HCT116 (cell line): ENCODE results near the gene CCDC61. TPM values are rescaled to one million over a fixed set of nuclear protein-coding genes. Genes with fewer than 3 reads are reported as not detected.

Source experiments
- ATAC-seq: fragments of 200-7000 bp; cut with Tn5 transposase; 2 replicates; pipeline ENCODE4 v1.9.1; 2020; ENCODE audit warnings: mild to moderate bottlenecking, moderate library complexity
- BruUV-seq: library from RNA; stranded (reverse); fragments of 400-500 nt; replicated peaks from 2 replicates; lab custom pipeline; 2021; lab: Mats Ljungman, UMichigan
- CTCF ChIA-PET: fragments of 300-600 bp; sonication (Branson Sonifier 250); formaldehyde crosslinking; loops from one replicate; lab custom pipeline; 2021; ENCODE audit warnings: antibody characterized with exemption; lab: Charles Lee
- POLR2A ChIA-PET: fragments of 300-600, 350-600 bp; sonication (Branson Sonifier 250); formaldehyde crosslinking; loops from one replicate; lab custom pipeline; 2021; ENCODE audit warnings: antibody characterized with exemption; lab: Charles Lee
- RAD21 ChIA-PET, 2 experiments: fragments of 300-600 bp; sonication (Branson Sonifier 250); formaldehyde crosslinking; loops; one replicate each; lab custom pipeline; 2023; ENCODE audit warnings: low total read pairs in 2 of 2; ENCODE audit not compliant: uncharacterized antibody in 2 of 2, unreplicated experiment in 2 of 2, low non-redundant PET in 1 of 2; lab: Charles Lee
- DNase-seq: peaks from one replicate; pipeline ENCODE4 v3.0.0-alpha.2; 2010; ENCODE audit warnings: low read depth, low spot score
- H2AFZ ChIP-seq: fragments of 200-600 bp; shearing (Covaris generic), sonication (generic); 2 replicates; pipeline ENCODE4 v1.6.1; 2017; ENCODE audit warnings: low read depth, mixed run types, mixed read lengths, antibody characterized with exemption, low read length; ENCODE audit not compliant: poor library complexity, severe bottlenecking
- H3K27ac ChIP-seq: 2 replicates; pipeline ENCODE4 v1.5.1; 2012; ENCODE audit warnings: low read depth, low read length
- H3K27me3 ChIP-seq: fragments of 200-600 bp; sonication (generic); 2 replicates; pipeline ENCODE4 v1.6.1; 2016; ENCODE audit warnings: mixed run types, low read length, mixed read lengths; ENCODE audit not compliant: insufficient read depth
- H3K36me3 ChIP-seq, 2 experiments: fragments of 200-500 bp in 1 of 2; fragments of 200-600 bp in 1 of 2; sonication (Bioruptor generic) in 1 of 2; sonication (generic) in 1 of 2; 2 replicates each; pipeline versions ENCODE4 v1.5.1 to v1.6.1; 2014 to 2016; ENCODE audit warnings: low read length in 2 of 2, inconsistent platforms in 1 of 2, mixed read lengths in 1 of 2, mixed run types in 1 of 2; ENCODE audit not compliant: insufficient read depth in 2 of 2, control insufficient read depth in 1 of 2
- H3K4me1 ChIP-seq, 2 experiments: fragments of 200-600 bp in 1 of 2; sonication (generic) in 1 of 2; 2 replicates each; pipeline versions ENCODE4 v1.5.1 to v1.6.1; 2012 to 2017; ENCODE audit warnings: low read length in 2 of 2, inconsistent platforms in 1 of 2, mild to moderate bottlenecking in 1 of 2, mixed read lengths in 1 of 2, mixed run types in 1 of 2, moderate library complexity in 1 of 2; ENCODE audit not compliant: insufficient read depth in 2 of 2, control insufficient read depth in 1 of 2
- H3K4me2 ChIP-seq: fragments of 200-600 bp; sonication (generic); 2 replicates; pipeline ENCODE4 v1.6.1; 2017; ENCODE audit warnings: mixed run types, low read length, mixed read lengths
- H3K4me3 ChIP-seq, 2 experiments: fragments of 200-600 bp in 1 of 2; sonication (generic) in 1 of 2; replicated peaks in 1 of 2; 2 replicates each; pipeline ENCODE4 v1.5.1; 2011 to 2016; ENCODE audit warnings: low read length in 2 of 2, control low read depth in 1 of 2, low read depth in 1 of 2, mild to moderate bottlenecking in 1 of 2, mixed read lengths in 1 of 2, mixed run types in 1 of 2
- H3K79me2 ChIP-seq: fragments of 200-600 bp; sonication (generic); 2 replicates; pipeline ENCODE4 v1.6.1; 2017; ENCODE audit warnings: mild to moderate bottlenecking, mixed run types, low read length, moderate library complexity, mixed read lengths; ENCODE audit not compliant: insufficient read depth
- H3K9ac ChIP-seq: fragments of 200-600 bp; sonication (generic); 2 replicates; pipeline ENCODE4 v1.6.1; 2016; ENCODE audit warnings: low read length, mixed read lengths
- H3K9me2 ChIP-seq: fragments of 200-600 bp; sonication (generic), shearing (Covaris generic); 2 replicates; pipeline ENCODE4 v1.6.1; 2017; ENCODE audit warnings: mixed run types, mild to moderate bottlenecking, moderate library complexity; ENCODE audit not compliant: insufficient read depth
- H3K9me3 ChIP-seq, 2 experiments: fragments of 200-500 bp in 1 of 2; fragments of 200-600 bp in 1 of 2; sonication (Bioruptor generic) in 1 of 2; sonication (generic) in 1 of 2; 2 replicates each; pipeline ENCODE4 v1.6.1; 2014 to 2017; ENCODE audit warnings: low read length in 2 of 2, mixed read lengths in 2 of 2, inconsistent platforms in 1 of 2, low read depth in 1 of 2, mild to moderate bottlenecking in 1 of 2, mixed run types in 1 of 2, moderate library complexity in 1 of 2; ENCODE audit not compliant: control insufficient read depth in 1 of 2, insufficient read depth in 1 of 2
- H4K20me1 ChIP-seq: fragments of 200-600 bp; sonication (generic), shearing (Covaris generic); 2 replicates; pipeline ENCODE4 v1.6.1; 2017; ENCODE audit warnings: mixed run types, mild to moderate bottlenecking, moderate library complexity; ENCODE audit not compliant: insufficient read depth
- CEBPB ChIP-seq: IDR thresholded peaks from 2 replicates; pipeline ENCODE4 v1.6.1; 2012; ENCODE audit warnings: low read depth
- CTCF ChIP-seq, 3 experiments: fragments of 200-600 bp in 1 of 3; sonication (generic) in 1 of 3; IDR thresholded peaks in 2 of 3; conservative IDR thresholded peaks in 1 of 3; 2 replicates each; pipeline ENCODE4 v1.5.1; 2012 to 2017; ENCODE audit warnings: low read depth in 2 of 3, low read length in 2 of 3, antibody characterized with exemption in 1 of 3, borderline replicate concordance in 1 of 3, control low read depth in 1 of 3, mild to moderate bottlenecking in 1 of 3, mixed read lengths in 1 of 3, mixed run types in 1 of 3, moderate library complexity in 1 of 3; ENCODE audit not compliant: insufficient read depth in 1 of 3
- EGR1 ChIP-seq: IDR thresholded peaks from 2 replicates; pipeline ENCODE4 v1.6.1; 2012; ENCODE audit warnings: low read depth
- ELF1 ChIP-seq: IDR thresholded peaks from 2 replicates; pipeline ENCODE4 v1.6.1; 2012; ENCODE audit warnings: low read depth, borderline replicate concordance
- EZH2phosphoT487 ChIP-seq: fragments of 200-600 bp; IDR thresholded peaks from 2 replicates; pipeline ENCODE4 v1.6.1; 2018; ENCODE audit warnings: antibody characterized with exemption, borderline replicate concordance
- FOSL1 ChIP-seq: IDR thresholded peaks from 2 replicates; pipeline ENCODE4 v1.6.1; 2012; ENCODE audit warnings: low read depth
- POLR2A ChIP-seq: IDR thresholded peaks from 2 replicates; pipeline ENCODE4 v1.7.0; 2011; ENCODE audit warnings: borderline replicate concordance; ENCODE audit not compliant: insufficient read depth, insufficient read length; ENCODE audit errors: extremely low read depth
- POLR2AphosphoS5 ChIP-seq: IDR thresholded peaks from 2 replicates; pipeline ENCODE4 v1.6.1; 2011; ENCODE audit warnings: mild to moderate bottlenecking, low read depth, low read length, moderate library complexity
- RAD21 ChIP-seq: IDR thresholded peaks from 2 replicates; pipeline ENCODE4 v1.6.1; 2012; ENCODE audit warnings: low read depth, mild to moderate bottlenecking
- SIN3A ChIP-seq: IDR thresholded peaks from 2 replicates; pipeline ENCODE4 v1.6.1; 2012; ENCODE audit warnings: low read depth
- SP1 ChIP-seq: IDR thresholded peaks from 2 replicates; pipeline ENCODE4 v1.6.1; 2012; ENCODE audit warnings: low read depth
- SRF ChIP-seq: IDR thresholded peaks from 2 replicates; pipeline ENCODE4 v1.6.1; 2012; ENCODE audit warnings: low read depth
- YY1 ChIP-seq: IDR thresholded peaks from 2 replicates; pipeline ENCODE4 v1.6.1; 2011; ENCODE audit warnings: low read length, low read depth, moderate library complexity, mild to moderate bottlenecking; ENCODE audit not compliant: insufficient replicate concordance; ENCODE audit errors: extremely low read depth
- ZBTB33 ChIP-seq: IDR thresholded peaks from 2 replicates; pipeline ENCODE4 v1.6.1; 2011; ENCODE audit warnings: mild to moderate bottlenecking, low read length, moderate library complexity; ENCODE audit not compliant: insufficient replicate concordance; ENCODE audit errors: extremely low read depth
- ZFX ChIP-seq: fragments of 450-650 bp; IDR thresholded peaks from 2 replicates; pipeline ENCODE4 v1.6.1; 2017
- ZNF274 ChIP-seq: fragments of 200-500 bp; sonication (Bioruptor generic); IDR thresholded peaks from 2 replicates; pipeline ENCODE4 v1.6.1; 2014; ENCODE audit warnings: mild to moderate bottlenecking, low read depth, low read length, inconsistent platforms
- intact Hi-C: fragments of 100-400 bp; cut with micrococcal nuclease; formaldehyde crosslinking; loops from 2 replicates; pipeline ENCODE4 v1.10.0; 2022
- total RNA-seq: library from RNA; stranded (reverse); gene quantifications from one replicate; pipeline ENCODE4 v1.2.1, GENCODE V29; 2021; ENCODE audit not compliant: unreplicated experiment
- TF ChIP-seq, protein P1 (sequence below): IDR thresholded peaks from 2 replicates; pipeline ENCODE4 v1.6.1; 2012
- TF ChIP-seq, protein P2 (sequence below): IDR thresholded peaks from 2 replicates; pipeline ENCODE4 v1.6.1; 2012
- TF ChIP-seq, protein P3 (sequence below): IDR thresholded peaks from 2 replicates; pipeline ENCODE4 v1.6.1; 2012; ENCODE audit warnings: low read depth

Gene CCDC61
- total RNA-seq, 1 experiment from 2014 or later = 12.2 TPM

DNA sequence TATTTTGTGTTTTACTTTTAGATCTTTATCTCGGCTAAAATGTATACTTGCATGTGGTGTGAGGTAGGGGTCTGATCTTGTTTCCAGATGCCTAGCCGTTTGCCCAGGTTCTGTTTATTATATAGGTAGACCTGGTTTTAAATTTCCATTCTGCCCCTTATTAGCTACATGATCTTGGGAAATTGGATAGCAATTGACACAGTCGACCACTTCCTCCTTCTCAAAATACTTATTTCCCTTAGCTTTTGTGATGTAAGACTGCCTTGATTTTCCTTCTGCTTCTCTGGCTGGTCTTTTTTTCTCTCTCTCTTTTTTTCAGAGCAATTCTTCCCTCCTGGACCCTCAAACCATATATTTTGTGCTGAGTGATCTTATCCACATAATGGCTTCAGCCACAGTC is 30.6 kb downstream of the CCDC61 start:
- H3K27me3 ChIP-seq = no peaks in the 10 kb centered on the region
- H3K79me2 ChIP-seq = no peaks in the 10 kb centered on the region
- no peaks in the 10 kb centered on the region for H3K9me2 ChIP-seq
- no TSS peak for BruUV-seq
- POLR2A ChIA-PET = interaction anchor here (0.7 kb wide), 1 partner anchor 341 kb away, joined by 3 read pairs; no protein-coding TSS in a partner anchor
- ATAC-seq (no peak), DNase-seq (no peak)
- no peak overlapping the region for H3K27ac ChIP-seq
- intact Hi-C loops = no loop called here
- CTCF ChIA-PET = interaction anchor here (5.3 to 6.6 kb wide), 3 partner anchors 9 to 53 kb away, joined by 19 to 117 read pairs (median 44); no protein-coding TSS in a partner anchor
- 0 out of 4 replicates have a peak, but pooled peaks cover 0 to 4% of the 10 kb centered on the region in 2 experiments for H3K36me3 ChIP-seq
- H2AFZ ChIP-seq = no peak overlapping the region
- H3K9me3 ChIP-seq = no peaks in the 10 kb centered on the region
- H4K20me1 ChIP-seq = no peaks in the 10 kb centered on the region
- no peaks in the 10 kb centered on the region for H3K4me1 ChIP-seq
- H3K4me2 ChIP-seq = no peak overlapping the region
- no peak overlapping the region for H3K9ac ChIP-seq
- no peak overlapping the region for H3K4me3 ChIP-seq
- no peak for TF ChIP-seq ZFX
- TF ChIP-seq, protein P1, sequence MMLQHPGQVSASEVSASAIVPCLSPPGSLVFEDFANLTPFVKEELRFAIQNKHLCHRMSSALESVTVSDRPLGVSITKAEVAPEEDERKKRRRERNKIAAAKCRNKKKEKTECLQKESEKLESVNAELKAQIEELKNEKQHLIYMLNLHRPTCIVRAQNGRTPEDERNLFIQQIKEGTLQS = no peak
- no peak for TF ChIP-seq RAD21
- TF ChIP-seq EGR1 = no peak
- TF ChIP-seq, protein P2, sequence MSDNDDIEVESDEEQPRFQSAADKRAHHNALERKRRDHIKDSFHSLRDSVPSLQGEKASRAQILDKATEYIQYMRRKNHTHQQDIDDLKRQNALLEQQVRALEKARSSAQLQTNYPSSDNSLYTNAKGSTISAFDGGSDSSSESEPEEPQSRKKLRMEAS = no peak
- TF ChIP-seq, protein P3, sequence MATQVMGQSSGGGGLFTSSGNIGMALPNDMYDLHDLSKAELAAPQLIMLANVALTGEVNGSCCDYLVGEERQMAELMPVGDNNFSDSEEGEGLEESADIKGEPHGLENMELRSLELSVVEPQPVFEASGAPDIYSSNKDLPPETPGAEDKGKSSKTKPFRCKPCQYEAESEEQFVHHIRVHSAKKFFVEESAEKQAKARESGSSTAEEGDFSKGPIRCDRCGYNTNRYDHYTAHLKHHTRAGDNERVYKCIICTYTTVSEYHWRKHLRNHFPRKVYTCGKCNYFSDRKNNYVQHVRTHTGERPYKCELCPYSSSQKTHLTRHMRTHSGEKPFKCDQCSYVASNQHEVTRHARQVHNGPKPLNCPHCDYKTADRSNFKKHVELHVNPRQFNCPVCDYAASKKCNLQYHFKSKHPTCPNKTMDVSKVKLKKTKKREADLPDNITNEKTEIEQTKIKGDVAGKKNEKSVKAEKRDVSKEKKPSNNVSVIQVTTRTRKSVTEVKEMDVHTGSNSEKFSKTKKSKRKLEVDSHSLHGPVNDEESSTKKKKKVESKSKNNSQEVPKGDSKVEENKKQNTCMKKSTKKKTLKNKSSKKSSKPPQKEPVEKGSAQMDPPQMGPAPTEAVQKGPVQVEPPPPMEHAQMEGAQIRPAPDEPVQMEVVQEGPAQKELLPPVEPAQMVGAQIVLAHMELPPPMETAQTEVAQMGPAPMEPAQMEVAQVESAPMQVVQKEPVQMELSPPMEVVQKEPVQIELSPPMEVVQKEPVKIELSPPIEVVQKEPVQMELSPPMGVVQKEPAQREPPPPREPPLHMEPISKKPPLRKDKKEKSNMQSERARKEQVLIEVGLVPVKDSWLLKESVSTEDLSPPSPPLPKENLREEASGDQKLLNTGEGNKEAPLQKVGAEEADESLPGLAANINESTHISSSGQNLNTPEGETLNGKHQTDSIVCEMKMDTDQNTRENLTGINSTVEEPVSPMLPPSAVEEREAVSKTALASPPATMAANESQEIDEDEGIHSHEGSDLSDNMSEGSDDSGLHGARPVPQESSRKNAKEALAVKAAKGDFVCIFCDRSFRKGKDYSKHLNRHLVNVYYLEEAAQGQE = no peak
- TF ChIP-seq FOSL1 = no peak
- no peak for TF ChIP-seq CEBPB
- TF ChIP-seq POLR2A = no peak
- no peak for TF ChIP-seq EZH2phosphoT487
- TF ChIP-seq ZNF274 = no peak
- TF ChIP-seq SIN3A = no peak
- TF ChIP-seq ELF1 = no peak
- no peak for TF ChIP-seq SP1
- no peak for TF ChIP-seq SRF
- TF ChIP-seq YY1 = no peak
- no peak for TF ChIP-seq ZBTB33
- TF ChIP-seq CTCF (IDR thresholded peaks at IDR 0.05 in 2 of 3, conservative IDR thresholded peaks at IDR 0.05 in 1 of 3; ENCODE audit: borderline replicate concordance in 1 of 3, insufficient read depth in 1 of 3, low read depth in 2 of 3, low read length in 2 of 3) = no peak
- TF ChIP-seq POLR2AphosphoS5 = no peak
- RAD21 ChIA-PET = no interaction called here
